Stimulated activated CD4-positive, alpha-beta T cell treated with anti-CD3 and anti-CD28 coated beads, Interleukin-12 subunit alpha, Interleukin-12 subunit beta, amount 100 ng/mL, for 24 hours (primary cell): Measurements from ENCODE around the gene TOX3.

Experiments used
- DNase-seq, 2 experiments: peaks; one replicate each; pipeline ENCODE4 v3.0.0-alpha.2; 2020; ENCODE audit warnings: low read depth in 2 of 2

Gene TOX3

GRCh38 chr16:52398021-52398420 lies 148.9 kb downstream of the TOX3 start:
- DNase-seq = no peak

- no peak for DNase-seq
Measured at GRCh38 chr16:52393448-52393847, 153.5 kb downstream of the TOX3 start.

- DNase-seq = no peak
Measured at GRCh38 chr16:52389045-52389444, 157.9 kb downstream of the TOX3 start.
